SKM-1 (cell line): ENCODE measurements around the gene SP3.

Source experiments
- DNase-seq: peaks from one replicate; lab custom pipeline; 2025; ENCODE audit not compliant: unreplicated experiment; lab: John Stamatoyannopoulos, UW

SP3 gene

GRCh38 chr2:173969886-173970285, 4.7 kb upstream of the SP3 start:
- no peak for DNase-seq

GRCh38 chr2:173968551-173968950, 3.4 kb upstream of the SP3 start:
- peak; percentile 11 for DNase-seq

- no peak for DNase-seq
Observed at GRCh38 chr2:173966274-173967098, 1.3 kb upstream of the SP3 start.

GRCh38 chr2:173964565-173965371, 405 bp downstream of the SP3 start:
- DNase-seq, result peak; percentile 46

GRCh38 chr2:173963817-173964564, 1.2 kb downstream of the SP3 start:
- DNase-seq, result peak; percentile 82

- peak; percentile 26 for DNase-seq
Observed at GRCh38 chr2:173963323-173963816, 1.8 kb downstream of the SP3 start.

- no peak for DNase-seq
Observed at GRCh38 chr2:173962583-173963110, 2.5 kb downstream of the SP3 start.

GRCh38 chr2:173962031-173962430, 3.1 kb downstream of the SP3 start:
- DNase-seq, result no peak

GRCh38 chr2:173961346-173961705, 3.8 kb downstream of the SP3 start:
- DNase-seq, result no peak

GRCh38 chr2:173959909-173960308, 5.3 kb downstream of the SP3 start:
- no peak for DNase-seq

- no peak for DNase-seq
Observed at GRCh38 chr2:173959358-173959884, 5.8 kb downstream of the SP3 start.

GRCh38 chr2:173958198-173958846, 6.9 kb downstream of the SP3 start:
- DNase-seq, result no peak

- no peak for DNase-seq
Observed at GRCh38 chr2:173957517-173957916, 7.7 kb downstream of the SP3 start.

- DNase-seq, result no peak
Observed at GRCh38 chr2:173956454-173956853, 8.7 kb downstream of the SP3 start.

GRCh38 chr2:173955867-173956266, 9.3 kb downstream of the SP3 start:
- DNase-seq, result no peak

GRCh38 chr2:173955004-173955403, 10.2 kb downstream of the SP3 start:
- DNase-seq, result peak; percentile 13

- no peak for DNase-seq
Observed at GRCh38 chr2:173953047-173953424, 12.1 kb downstream of the SP3 start.

GRCh38 chr2:173952267-173953046, 12.7 kb downstream of the SP3 start:
- DNase-seq, result no peak

- no peak for DNase-seq
Observed at GRCh38 chr2:173948842-173949241, 16.3 kb downstream of the SP3 start.

GRCh38 chr2:173948198-173948597, 17.0 kb downstream of the SP3 start:
- DNase-seq, result no peak
